Keratinocyte (primary cell): ENCODE data around the gene GALNT9.

ENCODE experiments used
- CTCF ChIP-seq, 3 experiments: IDR thresholded peaks in 1 of 3; conservative IDR thresholded peaks in 1 of 3; optimal IDR thresholded peaks in 1 of 3; 2 replicates in 2 of 3; 3 replicates in 1 of 3; pipeline versions ENCODE3 to v1.5.1; 2011; ENCODE audit warnings: low read length in 3 of 3, mild to moderate bottlenecking in 3 of 3, moderate library complexity in 2 of 3, control low read depth in 1 of 3, inconsistent platforms in 1 of 3; ENCODE audit not compliant: insufficient read depth in 2 of 3; ENCODE audit errors: extremely low read depth in 1 of 3
- EZH2 ChIP-seq: IDR thresholded peaks from one replicate; pipeline ENCODE4 v1.6.1; 2012; ENCODE audit warnings: inconsistent platforms, mild to moderate bottlenecking, low read length, moderate library complexity

- TF ChIP-seq CTCF (optimal IDR thresholded peaks at IDR 0.05 in 1 of 3, IDR thresholded peaks at IDR 0.05 in 1 of 3, conservative IDR thresholded peaks at IDR 0.05 in 1 of 3; ENCODE audit: extremely low read depth in 1 of 3, insufficient read depth in 2 of 3, low read length in 3 of 3) (no peak), EZH2 (no peak)
Measured at GRCh38 chr12:132282031-132282949, 47.1 kb downstream of the GALNT9 start.
